HG02623 (cell line): ENCODE results near the gene SLAMF6.
"Not testable (repeated sequence)": the region's sequence is repeated elsewhere in the genome, so short reads cannot be mapped to it uniquely, and the experiment has no call there.

ENCODE experiments used
- ATAC-seq: cut with Tn5 transposase; IDR thresholded peaks from one replicate; pipeline ENCODE4 v1.9.1; 2021; ENCODE audit warnings: moderate library complexity; ENCODE audit not compliant: unreplicated experiment

Gene SLAMF6

GRCh38 chr1:160517519-160517918 lies 5.5 kb downstream of the SLAMF6 start:
- ATAC-seq: not testable (repeated sequence)

- not testable (repeated sequence) for ATAC-seq
Measured at GRCh38 chr1:160515908-160516307, 7.1 kb downstream of the SLAMF6 start.

- ATAC-seq: no peak
Measured at GRCh38 chr1:160504651-160505050, 18.4 kb downstream of the SLAMF6 start.

GRCh38 chr1:160503087-160503486 lies 20.0 kb downstream of the SLAMF6 start:
- ATAC-seq: no peak

- no peak for ATAC-seq
Measured at GRCh38 chr1:160500321-160500990, 22.6 kb downstream of the SLAMF6 start.

GRCh38 chr1:160499631-160500030 lies 23.4 kb downstream of the SLAMF6 start:
- ATAC-seq: no peak

GRCh38 chr1:160498301-160499065 lies 24.6 kb downstream of the SLAMF6 start:
- ATAC-seq: not testable (repeated sequence)

- no peak for ATAC-seq
Measured at GRCh38 chr1:160496334-160496733, 26.7 kb downstream of the SLAMF6 start.

- no peak for ATAC-seq
Measured at GRCh38 chr1:160494620-160495019, 28.4 kb downstream of the SLAMF6 start.

GRCh38 chr1:160492617-160493016 lies 30.4 kb downstream of the SLAMF6 start:
- no peak for ATAC-seq

GRCh38 chr1:160491981-160492380 lies 31.1 kb downstream of the SLAMF6 start:
- no peak for ATAC-seq

- no peak for ATAC-seq
Measured at GRCh38 chr1:160491017-160491416, 32.0 kb downstream of the SLAMF6 start.

GRCh38 chr1:160489513-160490261 lies 33.4 kb downstream of the SLAMF6 start:
- no peak for ATAC-seq

- no peak for ATAC-seq
Measured at GRCh38 chr1:160488347-160489058, 34.6 kb downstream of the SLAMF6 start.

- ATAC-seq: no peak
Measured at GRCh38 chr1:160486453-160486852, 36.6 kb downstream of the SLAMF6 start.

- no peak for ATAC-seq
Measured at GRCh38 chr1:160483505-160484185, 39.4 kb downstream of the SLAMF6 start.

GRCh38 chr1:160481979-160482596 lies 41.0 kb downstream of the SLAMF6 start:
- ATAC-seq: no peak

- ATAC-seq: not testable (repeated sequence)
Measured at GRCh38 chr1:160480781-160481180, 42.3 kb downstream of the SLAMF6 start.

- not testable (repeated sequence) for ATAC-seq
Measured at GRCh38 chr1:160479091-160479490, 44.0 kb downstream of the SLAMF6 start.
